Measurements from ENCODE around the gene GUCY1B1. TPM values are rescaled to one million over a fixed set of nuclear protein-coding genes. Genes with fewer than 3 reads are reported as not detected.

GUCY1B1 gene
- under 1 TPM in 1 of 2 donors, not detected in 1; 0.11 TPM for total RNA-seq

GRCh38 chr4:155758481-155759371 is at the start of gene GUCY1B1:
TSS of gene GUCY1B1 (plus strand) at chr4:155759021. CDS start at chr4:155759141, 120 bp downstream.
- no peak within 1 kb of the TSS for H3K27ac Mint-ChIP-seq
- H3K9me3 Mint-ChIP-seq: peaks cover 4% of the 10 kb centered on the region
- peak within 1 kb of the TSS; percentile 53 for H3K4me3 Mint-ChIP-seq
- no peaks in the 10 kb centered on the region for H3K36me3 Mint-ChIP-seq (ENCODE audit: low read depth)
- ATAC-seq (replicated peaks): peak; percentile 95
- H3K27me3 Mint-ChIP-seq: peaks cover 26% of the 10 kb centered on the region
- no peaks in the 10 kb centered on the region for H3K4me1 Mint-ChIP-seq

GRCh38 chr4:155709918-155710317 is 48.9 kb upstream of the GUCY1B1 start:
- Mint-ChIP-seq H3K27ac (no peak overlapping the region), H3K4me3 (no peak overlapping the region), H3K4me1 (no peaks in the 10 kb centered on the region), H3K27me3 (peaks cover 14% of the 10 kb centered on the region), H3K9me3 (no peaks in the 10 kb centered on the region), H3K36me3 (ENCODE audit: low read depth) (no peaks in the 10 kb centered on the region)
- ATAC-seq (replicated peaks): no peak

DNA sequence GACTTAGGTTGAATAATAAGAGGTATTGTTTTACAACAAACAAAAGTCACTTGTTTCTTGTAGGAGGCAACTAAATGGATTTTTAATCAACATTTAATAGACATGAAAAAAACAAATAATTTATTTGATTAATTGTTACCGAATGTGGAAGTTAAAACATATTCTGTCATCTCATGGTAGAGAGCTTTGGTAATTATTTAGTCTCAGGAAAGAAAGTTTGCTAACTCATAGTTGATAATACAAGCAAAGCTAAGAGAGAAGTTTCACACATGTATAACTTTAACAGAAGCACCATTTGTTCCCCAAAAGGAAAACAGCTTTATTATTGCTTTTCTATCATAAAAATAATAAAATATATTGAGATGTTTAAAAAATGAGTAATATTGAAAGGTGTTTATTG is 47.3 kb upstream of the GUCY1B1 start:
- H3K27ac Mint-ChIP-seq: no peak overlapping the region
- no peak for ATAC-seq (replicated peaks)
- H3K36me3 Mint-ChIP-seq (ENCODE audit: low read depth): no peaks in the 10 kb centered on the region
- H3K4me1 Mint-ChIP-seq: no peaks in the 10 kb centered on the region
- no peak overlapping the region for H3K4me3 Mint-ChIP-seq
- no peaks in the 10 kb centered on the region for H3K9me3 Mint-ChIP-seq
- H3K27me3 Mint-ChIP-seq: peaks cover 14% of the 10 kb centered on the region

DNA sequence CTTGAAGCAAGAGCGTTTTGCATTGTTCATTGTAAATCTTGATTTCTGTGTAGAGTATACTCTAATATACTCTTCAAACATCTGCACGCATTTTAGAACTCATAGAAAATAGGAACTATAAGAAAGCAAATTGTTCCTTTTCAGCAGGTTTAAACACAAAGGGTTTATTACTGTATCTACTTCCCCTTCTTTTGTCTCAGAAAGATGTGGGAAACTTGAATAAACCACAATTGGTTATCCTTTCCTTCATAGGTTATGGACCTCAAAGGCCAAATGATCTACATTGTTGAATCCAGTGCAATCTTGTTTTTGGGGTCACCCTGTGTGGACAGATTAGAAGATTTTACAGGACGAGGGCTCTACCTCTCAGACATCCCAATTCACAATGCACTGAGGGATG is 46.0 kb upstream of the GUCY1B1 start:
- Mint-ChIP-seq H3K27ac (no peak overlapping the region), H3K4me1 (no peaks in the 10 kb centered on the region), H3K4me3 (no peak overlapping the region), H3K9me3 (no peaks in the 10 kb centered on the region), H3K36me3 (ENCODE audit: low read depth) (no peaks in the 10 kb centered on the region), H3K27me3 (peaks cover 14% of the 10 kb centered on the region)
- no peak for ATAC-seq (replicated peaks)

GRCh38 chr4:155713911-155714310 is 44.9 kb upstream of the GUCY1B1 start:
- H3K9me3 Mint-ChIP-seq: no peaks in the 10 kb centered on the region
- ATAC-seq (replicated peaks): no peak
- peaks cover 17% of the 10 kb centered on the region for H3K27me3 Mint-ChIP-seq
- H3K4me1 Mint-ChIP-seq: no peaks in the 10 kb centered on the region
- no peak overlapping the region for H3K27ac Mint-ChIP-seq
- H3K36me3 Mint-ChIP-seq (ENCODE audit: low read depth): no peaks in the 10 kb centered on the region
- H3K4me3 Mint-ChIP-seq: no peak overlapping the region

- ATAC-seq (replicated peaks): no peak
- H3K4me3 Mint-ChIP-seq: no peak overlapping the region
- H3K27me3 Mint-ChIP-seq: peaks cover 8% of the 10 kb centered on the region
- no peaks in the 10 kb centered on the region for H3K36me3 Mint-ChIP-seq (ENCODE audit: low read depth)
- H3K27ac Mint-ChIP-seq: no peak overlapping the region
- peaks cover 4% of the 10 kb centered on the region for H3K9me3 Mint-ChIP-seq
- H3K4me1 Mint-ChIP-seq: no peaks in the 10 kb centered on the region
These were observed 36.5 kb upstream of the GUCY1B1 start for GRCh38 chr4:155722336-155722735.

DNA sequence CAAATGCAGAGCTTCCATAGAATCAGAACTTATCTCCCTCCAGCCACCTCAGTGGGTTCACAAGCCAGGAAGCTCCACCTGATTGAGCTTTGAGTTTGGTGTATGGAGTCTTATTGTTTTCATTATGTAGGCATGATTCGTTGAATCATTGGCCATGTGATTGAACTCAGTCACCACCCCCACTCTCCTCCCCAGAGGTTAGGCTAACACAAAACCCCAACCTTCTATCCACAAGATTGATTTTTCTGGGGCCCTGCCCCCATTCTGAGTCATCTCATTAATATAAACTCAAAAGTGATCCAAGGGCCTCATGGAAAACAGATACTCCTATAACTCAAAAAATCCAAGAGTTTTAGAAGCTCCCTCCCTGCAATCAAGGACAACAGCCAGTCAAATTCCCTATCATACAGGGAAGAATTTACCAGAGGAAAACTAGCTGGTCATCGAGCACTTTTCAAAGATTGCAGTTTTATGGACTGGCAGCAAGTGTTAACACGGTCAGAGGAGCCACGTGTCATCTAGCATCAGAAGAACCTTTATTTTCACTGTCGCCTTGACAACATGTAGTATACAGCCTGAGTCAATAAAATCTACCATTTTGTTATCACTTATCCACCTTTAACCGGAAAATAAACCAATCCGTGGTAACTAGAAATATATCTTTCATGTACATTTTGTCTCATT is 35.9 kb upstream of the GUCY1B1 start:
- no peak for ATAC-seq (replicated peaks)
- Mint-ChIP-seq H3K4me3 (no peak overlapping the region), H3K27me3 (peaks cover 8% of the 10 kb centered on the region), H3K9me3 (peaks cover 4% of the 10 kb centered on the region), H3K27ac (no peak overlapping the region), H3K4me1 (no peaks in the 10 kb centered on the region), H3K36me3 (ENCODE audit: low read depth) (no peaks in the 10 kb centered on the region)

DNA sequence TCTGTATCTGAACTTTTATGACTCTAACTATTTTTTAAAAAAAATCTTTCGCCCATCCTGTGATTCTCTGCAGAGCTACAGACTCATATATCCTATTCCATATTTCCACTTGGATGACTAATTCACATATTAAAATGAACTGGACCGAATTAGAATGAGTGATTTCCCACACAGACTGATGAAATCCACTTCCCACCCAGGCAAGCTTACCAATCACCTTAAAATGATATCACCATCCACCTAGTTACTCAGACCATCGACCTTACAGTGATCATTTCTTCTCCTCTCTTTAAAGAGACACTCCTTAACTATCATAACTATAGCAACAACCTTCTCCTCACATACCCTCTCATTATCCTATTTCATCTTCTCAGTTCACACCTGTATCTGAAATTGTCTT is 34.1 kb upstream of the GUCY1B1 start:
- ATAC-seq (replicated peaks): no peak
- no peaks in the 10 kb centered on the region for H3K36me3 Mint-ChIP-seq (ENCODE audit: low read depth)
- no peak overlapping the region for H3K4me3 Mint-ChIP-seq
- no peaks in the 10 kb centered on the region for H3K4me1 Mint-ChIP-seq
- no peak overlapping the region for H3K27ac Mint-ChIP-seq
- peaks cover 4% of the 10 kb centered on the region for H3K27me3 Mint-ChIP-seq
- peaks cover 4% of the 10 kb centered on the region for H3K9me3 Mint-ChIP-seq

DNA sequence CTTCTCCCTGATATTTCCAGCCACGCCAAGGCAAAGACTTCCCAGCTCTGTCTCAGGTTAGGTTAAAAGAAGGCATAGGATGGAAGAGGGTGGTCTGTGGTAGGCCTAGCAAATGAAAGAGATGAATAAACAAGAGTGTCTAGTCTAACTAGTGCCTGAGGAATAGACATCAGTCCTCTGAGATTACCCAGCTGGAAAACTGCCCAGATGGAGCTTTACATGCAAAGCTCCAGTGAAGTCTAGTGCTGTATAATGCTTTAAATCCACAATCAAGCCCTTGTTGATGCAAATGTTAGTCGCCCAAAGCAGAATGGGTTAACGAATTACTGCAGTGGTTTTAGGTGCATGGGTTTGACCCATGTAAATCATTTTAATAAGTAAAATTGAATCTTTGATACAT is 24.8 kb upstream of the GUCY1B1 start:
- ATAC-seq (replicated peaks): no peak
- Mint-ChIP-seq H3K36me3 (ENCODE audit: low read depth) (no peaks in the 10 kb centered on the region), H3K27me3 (peaks cover 12% of the 10 kb centered on the region), H3K4me1 (no peaks in the 10 kb centered on the region), H3K9me3 (no peaks in the 10 kb centered on the region), H3K27ac (no peak overlapping the region), H3K4me3 (no peak overlapping the region)

DNA sequence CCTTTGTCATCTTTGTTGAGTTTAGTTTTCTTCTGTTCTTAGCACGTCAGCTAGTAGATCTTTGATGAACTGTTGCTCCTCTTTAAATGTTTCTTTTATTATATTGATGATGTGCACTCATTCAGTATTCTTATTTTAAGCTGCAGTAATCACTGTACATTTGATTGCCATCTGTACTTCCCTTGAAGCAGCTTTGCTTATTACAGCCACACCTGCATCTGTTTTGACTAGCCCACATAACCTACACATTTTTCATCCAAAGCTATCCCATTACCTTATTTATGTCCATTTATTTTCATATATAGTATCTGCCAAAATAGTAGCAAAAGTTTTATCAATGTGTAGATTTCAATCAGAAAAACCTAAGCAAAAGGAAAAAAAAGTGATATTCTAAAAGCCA is 23.9 kb upstream of the GUCY1B1 start:
- Mint-ChIP-seq H3K27me3 (peaks cover 12% of the 10 kb centered on the region), H3K27ac (no peak overlapping the region), H3K4me3 (no peak overlapping the region), H3K9me3 (no peaks in the 10 kb centered on the region), H3K36me3 (ENCODE audit: low read depth) (no peaks in the 10 kb centered on the region), H3K4me1 (no peaks in the 10 kb centered on the region)
- ATAC-seq (replicated peaks): no peak

DNA sequence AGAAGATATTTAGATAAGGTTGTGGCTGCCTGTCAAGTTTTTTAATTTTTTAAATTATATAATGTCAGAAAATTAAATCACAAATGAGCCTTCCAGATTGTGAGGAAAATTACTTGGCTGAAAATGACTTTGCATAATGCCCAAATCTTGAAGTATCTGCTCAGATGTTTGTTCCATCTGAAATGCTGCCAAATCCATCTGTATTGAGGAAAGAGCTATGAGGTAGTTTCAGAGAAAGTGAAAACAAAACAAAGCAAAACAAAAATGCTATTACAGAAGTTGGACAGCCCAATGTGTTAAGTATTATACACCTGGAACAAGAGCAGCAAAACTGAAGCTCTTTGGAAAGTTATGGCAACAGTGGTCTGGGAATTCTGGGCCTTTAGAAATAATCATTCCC is 23.3 kb upstream of the GUCY1B1 start:
- peaks cover 12% of the 10 kb centered on the region for H3K27me3 Mint-ChIP-seq
- H3K9me3 Mint-ChIP-seq: no peaks in the 10 kb centered on the region
- H3K4me3 Mint-ChIP-seq: no peak overlapping the region
- no peaks in the 10 kb centered on the region for H3K36me3 Mint-ChIP-seq (ENCODE audit: low read depth)
- H3K4me1 Mint-ChIP-seq: no peaks in the 10 kb centered on the region
- no peak overlapping the region for H3K27ac Mint-ChIP-seq
- ATAC-seq (replicated peaks): no peak

GRCh38 chr4:155738548-155738947 is 20.3 kb upstream of the GUCY1B1 start:
- no peak for ATAC-seq (replicated peaks)
- Mint-ChIP-seq H3K4me1 (no peaks in the 10 kb centered on the region), H3K27me3 (peaks cover 9% of the 10 kb centered on the region), H3K4me3 (no peak overlapping the region), H3K36me3 (ENCODE audit: low read depth) (no peaks in the 10 kb centered on the region), H3K27ac (no peak overlapping the region), H3K9me3 (no peaks in the 10 kb centered on the region)

DNA sequence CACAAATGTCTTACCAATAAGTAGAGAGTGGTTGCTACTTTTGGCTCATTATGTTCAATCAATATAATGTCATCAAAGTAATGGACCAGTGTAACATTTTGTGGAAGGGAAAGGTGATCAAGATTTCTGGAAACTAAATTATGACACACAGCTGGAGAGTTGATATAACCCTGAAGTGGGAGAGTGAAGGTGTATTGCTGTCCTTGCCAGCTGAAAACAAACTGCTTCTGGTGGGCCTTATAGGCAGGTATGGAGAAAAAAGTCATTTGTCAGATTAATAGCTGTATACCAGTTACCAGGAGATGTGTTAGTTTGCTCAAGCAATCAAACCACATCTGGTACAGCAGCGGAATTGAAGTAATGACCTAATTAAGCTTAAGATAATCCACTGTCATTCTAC is 17.3 kb upstream of the GUCY1B1 start:
- peaks cover 5% of the 10 kb centered on the region for H3K27me3 Mint-ChIP-seq
- H3K4me3 Mint-ChIP-seq: no peak overlapping the region
- ATAC-seq (replicated peaks): no peak
- H3K9me3 Mint-ChIP-seq: no peaks in the 10 kb centered on the region
- no peaks in the 10 kb centered on the region for H3K36me3 Mint-ChIP-seq (ENCODE audit: low read depth)
- H3K4me1 Mint-ChIP-seq: no peaks in the 10 kb centered on the region
- no peak overlapping the region for H3K27ac Mint-ChIP-seq

- Mint-ChIP-seq H3K36me3 (ENCODE audit: low read depth) (no peaks in the 10 kb centered on the region), H3K27me3 (peaks cover 5% of the 10 kb centered on the region), H3K4me3 (no peak overlapping the region), H3K27ac (no peak overlapping the region), H3K4me1 (no peaks in the 10 kb centered on the region), H3K9me3 (no peaks in the 10 kb centered on the region)
- ATAC-seq (replicated peaks): no peak
These were observed 16.4 kb upstream of the GUCY1B1 start for GRCh38 chr4:155742310-155743015.

GRCh38 chr4:155745984-155746383 is 12.8 kb upstream of the GUCY1B1 start:
- H3K4me3 Mint-ChIP-seq: no peak overlapping the region
- no peaks in the 10 kb centered on the region for H3K4me1 Mint-ChIP-seq
- H3K36me3 Mint-ChIP-seq (ENCODE audit: low read depth): no peaks in the 10 kb centered on the region
- H3K27ac Mint-ChIP-seq: no peak overlapping the region
- no peak for ATAC-seq (replicated peaks)
- no peaks in the 10 kb centered on the region for H3K27me3 Mint-ChIP-seq
- H3K9me3 Mint-ChIP-seq: no peaks in the 10 kb centered on the region
